ENCODE measurements around the gene EEF1AKMT2. TPM values are rescaled to one million over a fixed set of nuclear protein-coding genes. Genes with fewer than 3 reads are reported as not detected.

The EEF1AKMT2 gene
- total RNA-seq, 1 donor from 2014 or later, result 17.9 TPM

GRCh38 chr10:124732931-124733570 is 58.6 kb downstream of the EEF1AKMT2 start:
- Histone ChIP-seq H3K4me1 (peaks cover 93% of the 10 kb centered on the region), H3K4me3 (no peak overlapping the region), H3K27me3 (no peaks in the 10 kb centered on the region), H3K27ac (peak overlapping the region; percentile 71), H3K9me3 (no peaks in the 10 kb centered on the region), H3K36me3 (no peaks in the 10 kb centered on the region)
- peak in 1 of 2 donors; percentile 83 for DNase-seq (ENCODE audit: extremely low spot score in 2 of 2)
- no peak for TF ChIP-seq POLR2A (IDR thresholded peaks at IDR 0.05)
- no peak for TF ChIP-seq CTCF (IDR thresholded peaks at IDR 0.05)
- peak; percentile 57 to 58 for TF ChIP-seq POLR2AphosphoS5 (IDR thresholded peaks at IDR 0.05; ENCODE audit: insufficient read depth in 1 of 2, low read depth in 1 of 2)
- intact Hi-C loops (cut with DNase I), result no loop called here

- TF ChIP-seq CTCF (IDR thresholded peaks at IDR 0.05), result no peak
- no peak for DNase-seq (ENCODE audit: extremely low spot score in 2 of 2)
- intact Hi-C loops (cut with DNase I), result no loop called here
- Histone ChIP-seq H3K36me3 (no peaks in the 10 kb centered on the region), H3K27ac (no peak overlapping the region), H3K4me1 (peaks cover 90% of the 10 kb centered on the region), H3K4me3 (no peak overlapping the region), H3K9me3 (no peaks in the 10 kb centered on the region), H3K27me3 (no peaks in the 10 kb centered on the region)
Observed at GRCh38 chr10:124731551-124731950, 60.1 kb downstream of the EEF1AKMT2 start.

- no peak for DNase-seq (ENCODE audit: extremely low spot score in 2 of 2)
- Histone ChIP-seq H3K4me3 (no peak overlapping the region), H3K27ac (no peak overlapping the region), H3K4me1 (peaks cover 86% of the 10 kb centered on the region), H3K9me3 (no peaks in the 10 kb centered on the region), H3K36me3 (no peaks in the 10 kb centered on the region), H3K27me3 (no peaks in the 10 kb centered on the region)
- intact Hi-C loops (cut with DNase I), result no loop called here
- TF ChIP-seq CTCF (IDR thresholded peaks at IDR 0.05) (no peak), POLR2A (IDR thresholded peaks at IDR 0.05) (no peak), POLR2AphosphoS5 (IDR thresholded peaks at IDR 0.05; ENCODE audit: insufficient read depth in 1 of 2, low read depth in 1 of 2) (no peak)
Observed at GRCh38 chr10:124730790-124731189, 60.9 kb downstream of the EEF1AKMT2 start.

GRCh38 chr10:124728830-124729661 is 62.6 kb downstream of the EEF1AKMT2 start:
- Histone ChIP-seq H3K4me1 (peaks cover 86% of the 10 kb centered on the region), H3K4me3 (no peak overlapping the region), H3K9me3 (no peaks in the 10 kb centered on the region), H3K36me3 (no peaks in the 10 kb centered on the region), H3K27ac (no peak overlapping the region), H3K27me3 (no peaks in the 10 kb centered on the region)
- TF ChIP-seq CTCF (IDR thresholded peaks at IDR 0.05), result no peak
- TF ChIP-seq POLR2AphosphoS5 (IDR thresholded peaks at IDR 0.05; ENCODE audit: insufficient read depth in 1 of 2, low read depth in 1 of 2), result no peak
- no peak for TF ChIP-seq POLR2A (IDR thresholded peaks at IDR 0.05)
- no peak for DNase-seq (ENCODE audit: extremely low spot score in 2 of 2)
- intact Hi-C loops (cut with DNase I), result no loop called here

Measured in vagina (tissue), 2 donors.